Dermis microvascular lymphatic vessel endothelial cell (primary cell): ENCODE measurements around the gene GABRG1. TPM values are rescaled to one million over a fixed set of nuclear protein-coding genes. Genes with fewer than 3 reads are reported as not detected.
A peak's percentile ranks its signal among the peaks of the same experiment; 100 is the strongest.

Experiments used
- DNase-seq, 2 donors: peaks; one replicate each; pipeline versions ENCODE4 v3.0.0 to v3.0.0-alpha.2; 2010; ENCODE audit warnings: low read depth in 2 of 2
- total RNA-seq: library from RNA; depleted of rRNA; stranded (reverse); fragments of >200 nt; gene quantifications from 2 replicates; pipeline ENCODE4 v1.2.1, GENCODE V29; 2014

GABRG1 gene
- not detected in 2 replicates for total RNA-seq

DNA sequence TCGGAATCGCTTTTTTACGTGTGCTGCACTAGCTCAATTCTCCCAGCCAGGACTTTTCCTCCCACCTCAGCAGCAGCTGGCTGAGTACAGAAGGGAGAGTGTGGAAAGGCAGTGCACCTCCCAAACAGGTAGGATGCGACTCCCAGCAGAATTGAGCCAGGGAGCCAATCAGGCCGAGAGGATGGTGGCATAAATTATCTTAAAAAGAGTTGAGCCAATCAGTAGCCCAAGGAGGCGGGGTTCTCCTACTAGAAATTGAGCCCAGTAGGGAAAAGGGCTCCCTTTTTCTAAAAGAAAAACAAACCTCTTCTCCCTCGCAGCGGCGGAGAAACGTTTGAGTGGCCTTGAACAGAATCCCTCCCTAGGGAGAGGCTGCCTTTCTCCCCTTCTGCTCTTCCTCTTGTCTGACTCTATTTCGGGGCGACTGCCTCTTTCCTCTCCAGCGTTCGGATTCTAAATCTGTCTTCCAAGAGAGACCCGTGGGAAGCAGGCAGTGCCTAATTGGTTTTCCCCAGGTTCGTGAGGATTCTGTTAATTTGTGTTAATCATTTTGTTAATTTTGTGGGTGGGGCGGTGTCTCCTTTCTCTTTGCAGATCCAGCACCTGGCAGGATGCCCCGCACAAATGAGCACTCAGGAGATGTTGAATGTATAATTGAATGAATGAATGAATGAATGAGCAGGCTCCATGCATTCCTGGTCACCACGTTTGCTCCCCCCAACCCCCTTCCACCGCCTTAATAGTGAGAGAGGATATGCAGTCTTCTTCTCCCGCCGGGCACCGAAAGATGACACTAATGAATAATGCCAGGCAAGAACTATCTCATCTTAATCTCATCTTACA, at the start of gene GABRG1:
GABRG1 (minus strand) TSS at position 142 of the 843 bp plus-strand sequence; CDS start at position 1, 141 bp downstream.
- no peak for DNase-seq

DNA sequence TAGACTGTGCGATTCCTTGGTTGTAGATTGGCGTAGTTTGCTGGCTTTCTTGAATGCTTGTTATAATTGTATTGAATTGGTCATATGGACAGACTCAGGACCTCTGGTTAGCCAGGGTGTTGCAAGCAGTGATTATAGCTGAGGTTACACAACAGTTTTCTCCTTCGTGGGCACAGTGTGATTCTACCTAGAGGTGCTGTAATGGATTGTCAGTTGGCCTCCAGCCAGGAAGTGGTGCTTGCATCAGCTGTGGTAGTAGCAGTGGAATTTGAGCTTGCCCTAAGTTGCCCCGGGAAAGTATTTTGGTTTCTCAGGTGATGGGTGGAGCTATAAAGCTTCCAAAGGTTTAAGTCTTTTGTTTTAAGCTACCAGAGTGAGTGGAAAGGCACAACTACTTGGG, 23.1 kb upstream of the GABRG1 start:
- no peak for DNase-seq

DNA sequence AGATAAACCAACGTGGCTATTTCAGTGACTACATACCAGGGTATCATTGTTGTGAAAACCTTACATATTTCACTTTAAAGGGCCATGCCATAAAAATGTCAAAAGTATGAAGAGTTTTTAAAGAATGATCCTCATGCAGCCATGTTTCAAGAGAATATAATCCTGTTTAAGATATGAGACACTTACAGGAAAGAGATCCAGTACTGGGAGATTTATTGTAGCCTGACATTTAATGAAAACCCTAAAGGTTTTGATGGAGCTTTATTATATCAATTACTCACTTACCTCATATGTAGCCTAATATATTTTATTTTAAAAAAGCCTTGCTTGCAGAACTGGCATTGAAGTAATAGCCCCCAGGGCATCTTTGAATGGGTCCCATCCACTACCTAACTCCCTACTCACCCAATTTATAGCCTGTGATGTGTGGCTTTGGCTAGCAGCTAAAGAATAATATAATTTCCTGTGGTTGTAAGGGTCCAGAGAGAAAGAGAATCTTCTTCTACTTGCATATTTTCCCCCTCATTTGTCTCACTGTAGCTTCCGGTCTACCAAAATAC, 7.7 kb upstream of the GABRG1 start:
- no peak for DNase-seq

DNA sequence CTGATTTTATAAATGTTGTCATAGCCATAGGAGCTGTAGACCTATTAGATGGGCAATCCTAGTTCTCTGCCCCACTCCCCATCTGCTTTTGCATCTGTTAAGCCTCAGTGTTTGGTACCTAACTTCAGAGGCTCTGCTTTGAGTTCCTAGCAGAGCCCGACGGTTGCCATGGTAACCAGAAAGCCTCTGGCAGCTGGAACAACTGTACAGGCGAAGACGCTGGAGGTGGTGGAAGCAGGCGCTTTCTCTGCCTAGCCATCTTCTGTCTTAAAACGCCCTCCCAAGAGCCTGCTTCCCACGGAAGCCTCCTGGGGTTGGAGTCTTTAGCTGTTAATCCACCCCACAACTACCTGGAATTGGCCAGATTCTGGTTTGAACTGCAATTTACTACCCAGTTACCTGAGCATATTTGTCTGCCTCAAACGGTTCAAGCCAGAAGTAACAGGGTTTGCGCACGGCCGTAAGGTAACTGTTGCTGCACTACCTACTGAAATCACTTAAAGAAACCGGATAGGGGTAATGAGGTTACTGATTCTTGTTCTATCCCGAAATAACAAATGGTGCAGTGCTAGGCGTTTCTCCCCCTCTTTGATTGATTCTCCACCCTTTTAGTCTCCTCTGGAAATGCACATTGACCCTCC, 1.0 kb upstream of the GABRG1 start:
- DNase-seq = no peak

- DNase-seq = no peak
Observed at GRCh38 chr4:46081674-46082073, 42.2 kb downstream of the GABRG1 start.

DNA sequence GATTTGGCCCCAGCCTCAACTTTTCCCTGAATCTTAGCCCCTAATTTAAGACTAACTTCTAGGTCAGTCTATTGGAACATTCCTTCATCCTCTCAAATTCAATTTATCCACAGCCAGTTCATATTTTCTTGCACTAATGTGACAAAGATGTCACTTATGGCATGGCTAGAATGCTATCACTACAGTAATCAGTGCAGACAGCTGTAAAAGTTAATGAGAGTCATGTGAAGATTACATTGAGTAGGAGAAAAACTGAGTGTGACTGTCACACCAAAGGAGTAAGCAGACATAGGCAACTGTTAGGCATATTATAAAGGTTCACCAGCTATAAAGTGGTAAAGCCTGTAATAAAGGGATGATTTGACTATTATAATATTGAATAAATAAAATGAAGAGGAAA, 42.6 kb downstream of the GABRG1 start:
- no peak for DNase-seq

- no peak for DNase-seq
Observed at GRCh38 chr4:46073778-46074177, 50.1 kb downstream of the GABRG1 start.

DNA sequence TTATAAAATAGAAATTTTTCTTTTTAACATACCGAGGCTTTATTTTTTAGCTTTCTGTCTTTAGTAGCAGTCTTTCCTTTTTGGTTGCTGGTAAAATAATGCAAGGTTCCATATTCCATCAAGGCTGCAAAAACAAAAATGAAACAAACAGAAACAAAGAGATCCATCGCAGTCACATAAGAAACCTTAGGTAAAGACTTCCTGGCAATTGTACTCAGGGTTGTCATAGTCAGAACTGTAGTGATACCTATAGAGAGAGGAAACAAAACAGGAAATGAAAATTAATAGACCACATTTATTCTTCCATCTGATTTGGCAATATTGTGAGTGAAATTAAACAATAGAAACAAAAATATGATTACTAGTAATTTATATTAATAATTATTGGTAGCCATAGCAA, 72.5 kb downstream of the GABRG1 start:
- no peak for DNase-seq

- DNase-seq = no peak
Observed at GRCh38 chr4:46032056-46032455, 91.8 kb downstream of the GABRG1 start.

DNA sequence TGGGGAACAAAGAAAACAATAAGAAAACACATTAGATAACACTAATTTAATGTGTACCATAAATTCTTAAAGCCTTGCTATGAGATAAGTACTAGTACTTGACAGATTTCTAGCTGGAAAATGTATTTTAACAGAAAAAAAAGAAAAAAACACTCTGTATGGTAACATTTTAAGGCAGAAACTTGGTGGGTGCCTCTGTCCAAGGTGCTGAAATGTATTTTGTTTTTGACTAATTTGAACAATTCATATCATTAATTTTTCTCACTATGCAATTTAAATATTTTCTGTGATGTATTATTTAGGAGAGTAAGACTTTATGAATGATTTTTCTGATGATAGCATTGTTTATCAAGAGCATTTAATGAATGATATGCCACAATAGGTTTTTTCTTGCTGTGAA, 107.5 kb downstream of the GABRG1 start:
- DNase-seq = peak in 1 of 2 donors; percentile 0

DNA sequence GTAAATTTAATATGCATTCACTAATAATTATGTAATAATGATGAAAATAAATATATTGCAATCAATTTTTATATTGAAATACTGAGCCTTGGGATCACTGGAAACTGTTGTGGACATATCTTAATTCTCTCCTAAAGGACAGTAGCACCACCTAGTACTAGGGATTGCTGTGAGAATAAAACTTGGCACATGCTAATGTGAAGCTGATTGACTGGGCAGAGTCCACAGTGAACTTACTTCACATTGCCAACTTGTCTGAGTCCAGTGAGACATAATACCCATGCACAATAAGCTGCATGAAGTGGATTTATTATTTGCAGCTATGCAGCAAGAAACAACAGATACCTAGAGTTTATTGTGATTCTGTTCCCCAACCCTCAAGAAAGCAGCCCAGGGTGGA, 131.1 kb downstream of the GABRG1 start:
- DNase-seq = no peak

- DNase-seq = no peak
Observed at GRCh38 chr4:45989775-45990174, 134.1 kb downstream of the GABRG1 start.

DNA sequence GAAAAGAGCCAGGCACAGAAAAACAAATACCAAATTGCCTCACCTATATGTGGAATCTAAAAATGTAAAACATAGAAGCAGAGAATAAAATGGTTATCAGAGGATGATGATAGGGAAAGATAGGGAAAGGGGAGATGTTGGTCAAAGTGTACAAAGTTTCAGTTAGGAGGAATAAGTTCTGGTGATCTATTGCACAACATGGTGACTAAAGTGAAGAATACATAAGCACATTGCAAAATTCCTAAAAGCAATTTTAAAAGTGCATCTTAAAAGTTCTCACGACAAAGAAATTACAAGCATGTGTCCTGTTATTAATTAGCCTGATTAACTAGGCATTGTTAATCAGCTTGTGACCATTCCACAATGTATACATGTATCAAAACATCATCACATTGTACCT, 136.0 kb downstream of the GABRG1 start:
- DNase-seq = no peak
